AG09309 (cell line): ENCODE measurements around the gene DLGAP1.
A peak's percentile ranks its signal among the peaks of the same experiment; 100 is the strongest.
"Not testable (repeated sequence)": the region's sequence is repeated elsewhere in the genome, so short reads cannot be mapped to it uniquely, and the experiment has no call there.

Experiments used
- DNase-seq: peaks from one replicate; pipeline ENCODE4 v3.0.0-alpha.2; 2010; ENCODE audit warnings: low read depth
- H3K4me3 ChIP-seq: 2 replicates; pipeline ENCODE4 v1.5.1; 2011; ENCODE audit warnings: mild to moderate bottlenecking, low read depth, low read length, moderate library complexity; ENCODE audit not compliant: control insufficient read depth
- TF ChIP-seq, protein P1 (sequence below): IDR thresholded peaks from 2 replicates; pipeline ENCODE4 v1.5.1; 2011; ENCODE audit warnings: mild to moderate bottlenecking, low read depth, low read length, inconsistent platforms; ENCODE audit not compliant: insufficient read depth, control insufficient read depth; ENCODE audit errors: missing control alignments

DLGAP1 gene

DNA sequence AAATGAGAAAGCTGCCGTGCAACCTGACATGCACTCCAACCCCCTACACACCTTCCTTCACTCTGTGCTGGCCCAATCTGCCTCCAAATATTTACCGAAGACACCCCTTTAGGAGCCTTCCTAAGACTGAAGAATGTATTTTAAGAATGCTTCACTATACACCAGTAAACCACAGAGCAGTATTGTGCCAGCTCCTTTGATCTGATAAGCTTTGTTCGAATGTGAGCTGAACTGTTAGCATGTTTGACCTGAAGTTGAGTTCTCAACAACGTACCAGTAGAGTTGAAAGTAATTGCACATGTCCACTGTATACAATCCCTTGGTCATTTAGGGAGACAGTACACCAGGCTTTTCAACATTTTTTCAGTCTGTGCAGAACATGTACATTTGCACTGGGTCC is 745.9 kb downstream of the DLGAP1 start:
- DNase-seq, result no peak
- H3K4me3 ChIP-seq, result no peak overlapping the region
- TF ChIP-seq, protein P1, sequence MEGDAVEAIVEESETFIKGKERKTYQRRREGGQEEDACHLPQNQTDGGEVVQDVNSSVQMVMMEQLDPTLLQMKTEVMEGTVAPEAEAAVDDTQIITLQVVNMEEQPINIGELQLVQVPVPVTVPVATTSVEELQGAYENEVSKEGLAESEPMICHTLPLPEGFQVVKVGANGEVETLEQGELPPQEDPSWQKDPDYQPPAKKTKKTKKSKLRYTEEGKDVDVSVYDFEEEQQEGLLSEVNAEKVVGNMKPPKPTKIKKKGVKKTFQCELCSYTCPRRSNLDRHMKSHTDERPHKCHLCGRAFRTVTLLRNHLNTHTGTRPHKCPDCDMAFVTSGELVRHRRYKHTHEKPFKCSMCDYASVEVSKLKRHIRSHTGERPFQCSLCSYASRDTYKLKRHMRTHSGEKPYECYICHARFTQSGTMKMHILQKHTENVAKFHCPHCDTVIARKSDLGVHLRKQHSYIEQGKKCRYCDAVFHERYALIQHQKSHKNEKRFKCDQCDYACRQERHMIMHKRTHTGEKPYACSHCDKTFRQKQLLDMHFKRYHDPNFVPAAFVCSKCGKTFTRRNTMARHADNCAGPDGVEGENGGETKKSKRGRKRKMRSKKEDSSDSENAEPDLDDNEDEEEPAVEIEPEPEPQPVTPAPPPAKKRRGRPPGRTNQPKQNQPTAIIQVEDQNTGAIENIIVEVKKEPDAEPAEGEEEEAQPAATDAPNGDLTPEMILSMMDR, result no peak

DNA sequence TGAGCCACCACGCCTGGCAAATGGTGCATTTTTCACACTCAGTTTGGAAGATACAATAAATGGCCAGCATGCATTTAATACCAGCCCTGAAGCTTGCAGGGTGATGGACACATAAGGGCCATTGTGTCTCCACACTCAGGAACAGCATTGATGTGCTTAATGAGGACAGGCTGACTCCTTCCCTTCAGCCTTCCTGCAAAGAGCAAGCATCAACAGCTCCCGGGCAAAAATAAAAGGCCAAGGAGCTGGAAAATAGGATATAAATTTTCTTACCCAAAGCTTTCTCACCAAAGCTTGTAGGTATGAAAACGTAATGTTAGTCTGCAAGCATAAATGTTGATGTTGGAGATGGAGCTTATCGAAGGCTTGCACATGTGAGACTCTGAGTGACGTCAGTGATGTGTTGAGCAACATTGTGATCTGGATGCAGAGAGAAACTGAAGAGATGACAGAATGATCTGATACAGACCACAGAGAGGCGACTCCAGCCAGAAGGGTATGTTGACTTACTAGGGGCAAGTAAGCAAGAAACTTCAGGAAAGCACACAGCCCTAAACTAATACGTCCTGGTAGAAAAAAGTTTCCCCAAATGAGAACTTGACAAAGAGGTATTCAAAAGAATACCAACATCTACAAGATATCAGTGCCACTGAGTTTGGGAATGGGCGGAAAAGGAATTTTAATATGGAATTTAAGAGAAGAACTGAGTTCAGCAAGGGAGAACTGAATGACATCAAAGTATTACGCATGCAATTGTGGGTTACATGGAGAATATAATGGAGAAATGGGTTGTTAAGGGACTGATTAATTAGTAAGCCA is 748.6 kb downstream of the DLGAP1 start:
- DNase-seq, result no peak
- TF ChIP-seq, protein P1, result no peak
- H3K4me3 ChIP-seq, result no peak overlapping the region

DNA sequence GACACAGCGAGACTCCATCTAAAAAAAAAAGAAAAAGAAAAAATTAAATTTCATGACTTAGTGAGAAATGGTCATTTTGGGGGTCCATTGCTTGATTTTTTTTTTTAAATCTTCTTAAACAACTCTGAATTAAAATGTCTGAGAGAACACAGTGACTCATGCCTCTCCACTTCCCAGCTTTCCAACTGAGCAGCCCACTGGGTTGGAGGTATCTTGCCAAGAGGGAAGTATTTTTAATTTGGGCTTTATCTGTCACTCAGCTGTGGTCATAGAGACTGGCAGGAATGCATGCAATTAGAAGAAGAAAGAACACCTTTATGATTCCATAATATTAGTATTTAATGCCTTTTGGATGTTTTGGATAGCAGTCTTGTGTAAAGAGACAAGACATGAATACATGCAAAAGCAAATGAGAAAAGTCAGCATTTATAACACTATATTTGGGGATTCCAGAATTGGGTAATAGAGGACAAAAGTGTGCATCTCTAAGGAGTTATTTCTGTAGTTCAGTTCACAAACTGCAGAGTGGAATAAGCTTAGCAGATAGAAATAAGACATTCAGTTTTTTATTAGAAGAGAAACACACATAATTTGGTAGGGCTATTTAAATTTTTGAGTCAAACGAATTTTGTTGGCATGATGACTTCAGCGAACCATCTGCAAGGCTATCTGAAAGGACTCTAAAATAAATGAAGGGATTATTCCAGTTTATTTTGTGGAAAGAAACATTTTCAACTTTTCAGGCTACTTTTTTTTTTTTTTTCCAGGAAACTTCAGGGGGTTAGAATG is 750.4 kb downstream of the DLGAP1 start:
- no peak overlapping the region for H3K4me3 ChIP-seq
- no peak for DNase-seq
- TF ChIP-seq, protein P1, result no peak

DNA sequence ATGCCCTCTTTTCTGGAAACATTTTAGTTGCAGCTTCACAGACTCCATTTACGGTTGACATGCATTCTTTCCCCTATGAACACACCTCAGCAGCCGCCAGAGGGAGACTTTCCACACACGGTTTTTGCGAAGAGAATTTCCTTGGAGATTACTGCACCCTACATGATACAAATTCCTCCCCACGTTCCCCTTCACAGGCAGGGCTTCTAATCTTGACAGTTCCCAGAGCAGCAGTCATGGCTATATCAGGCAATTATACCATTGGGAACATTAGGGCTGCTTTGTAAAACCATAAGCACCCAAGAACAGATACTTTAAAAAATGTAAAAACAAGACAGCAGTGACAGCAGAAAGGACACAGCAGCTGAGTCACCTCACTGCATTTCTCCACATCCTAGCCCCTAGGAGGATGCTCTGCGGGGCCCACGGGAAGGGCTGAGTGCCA is 751.4 kb downstream of the DLGAP1 start:
- TF ChIP-seq, protein P1, result peak; percentile 81
- no peak overlapping the region for H3K4me3 ChIP-seq
- DNase-seq, result peak; percentile 11

DNA sequence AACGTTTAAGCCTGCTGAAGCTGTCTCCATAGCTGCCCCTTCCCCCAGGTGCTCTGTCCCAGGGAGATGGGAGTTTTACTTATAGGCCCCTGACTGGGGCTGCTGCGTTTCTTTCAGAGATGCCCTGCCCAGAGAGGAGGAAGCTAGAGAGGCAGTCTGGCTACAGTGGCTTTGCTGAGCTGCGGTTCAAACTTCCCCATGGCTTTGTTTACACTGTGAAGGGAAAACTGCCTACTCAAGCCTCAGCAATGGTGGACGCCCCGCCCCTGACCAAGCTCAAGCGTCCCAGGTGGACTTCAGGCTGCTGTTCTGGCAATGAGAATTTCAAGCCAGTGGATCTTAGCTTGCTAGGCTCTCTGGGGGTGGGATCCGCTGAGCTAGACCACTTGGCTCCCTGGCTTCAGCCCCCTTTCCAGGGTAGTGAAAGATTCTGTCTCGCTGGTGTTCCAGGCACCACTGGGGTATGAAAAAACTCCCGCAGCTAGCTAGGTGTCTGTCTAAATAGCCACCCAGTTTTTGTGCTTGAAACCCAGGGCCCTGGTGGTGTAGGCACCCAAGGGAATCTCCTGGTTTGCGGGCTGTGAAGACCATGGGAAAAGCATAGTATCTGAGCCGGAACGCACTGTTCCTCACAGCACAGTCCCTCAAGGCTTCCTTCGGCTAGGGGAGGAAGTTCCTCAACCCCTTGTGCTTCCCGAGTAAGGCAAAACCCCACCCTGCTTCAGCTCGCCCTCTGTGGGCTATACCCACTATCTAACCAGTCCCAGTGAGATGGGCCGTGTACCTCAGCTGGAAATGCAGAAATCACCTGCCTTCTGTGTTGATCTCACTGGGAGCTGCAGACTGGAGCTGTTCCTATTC is 755.2 kb downstream of the DLGAP1 start:
- DNase-seq, H3K4me3 ChIP-seq: not testable (repeated sequence)

DNA sequence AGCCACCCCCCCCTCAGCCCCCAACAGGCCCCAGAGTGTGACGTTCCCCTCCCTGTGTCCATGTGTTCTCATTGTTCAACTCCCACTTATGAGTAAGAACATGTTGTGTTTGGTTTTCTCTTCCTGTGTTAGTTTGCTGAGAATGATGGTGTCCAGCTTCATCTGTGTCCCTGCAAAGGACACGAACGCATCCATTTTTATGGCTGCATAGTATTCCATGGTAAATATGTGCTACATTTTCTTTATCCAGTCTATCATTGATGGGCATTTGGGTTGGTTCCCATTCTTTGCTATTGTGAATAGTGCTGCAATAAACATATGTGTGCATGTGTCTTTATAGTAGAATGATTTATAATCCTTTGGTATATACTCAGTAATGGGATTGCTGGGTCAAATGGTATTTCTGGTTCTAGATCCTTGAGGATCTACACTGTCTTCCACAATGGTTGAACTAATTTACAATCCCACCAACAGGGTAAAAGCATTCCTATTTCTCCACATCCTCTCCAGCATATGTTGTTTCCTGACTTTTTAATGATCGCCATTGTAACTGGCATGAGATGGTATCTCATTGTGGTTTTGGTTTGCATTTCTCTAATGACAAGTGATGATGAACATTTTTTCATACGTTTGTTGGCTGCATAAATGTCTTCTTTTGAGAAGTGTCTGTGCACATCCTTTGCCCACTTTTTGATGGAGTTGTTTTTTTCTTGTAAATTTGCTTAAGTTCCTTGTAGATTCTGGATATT is 760.9 kb downstream of the DLGAP1 start:
- not testable (repeated sequence) for H3K4me3 ChIP-seq, DNase-seq

DNA sequence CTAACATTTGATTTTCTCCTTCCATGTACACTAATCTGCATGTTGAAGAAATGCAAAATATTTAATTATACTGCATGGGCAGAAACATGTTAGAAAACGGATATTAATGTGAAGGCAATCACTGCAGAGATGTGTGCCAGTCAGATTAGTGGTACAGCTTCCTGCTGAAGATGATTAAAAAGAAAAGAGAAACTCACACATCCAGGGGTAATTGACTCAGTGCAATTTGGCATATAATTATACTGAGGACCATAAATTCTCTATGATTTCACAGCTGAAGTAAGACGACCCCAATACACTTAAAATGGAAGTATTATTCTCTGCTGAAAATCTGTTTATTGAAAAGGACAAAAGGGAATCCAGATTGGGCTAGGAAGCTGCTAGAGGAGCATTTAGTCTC is 761.7 kb downstream of the DLGAP1 start:
- TF ChIP-seq, protein P1, result no peak
- DNase-seq, result no peak
- H3K4me3 ChIP-seq, result no peak overlapping the region
